A673 (cell line): Measurements from ENCODE around the gene ST6GAL2. TPM values are rescaled to one million over a fixed set of nuclear protein-coding genes. Genes with fewer than 3 reads are reported as not detected.
A peak's percentile ranks its signal among the peaks of the same experiment; 100 is the strongest.

ENCODE experiments used
- Bru-seq: library from RNA; stranded (reverse); fragments of 400-500 nt; gene quantifications from one replicate; lab custom pipeline; 2021; lab: Mats Ljungman, UMichigan
- BruChase-seq, 2 experiments: library from RNA; stranded (reverse); fragments of 400-500 nt; gene quantifications; one replicate each; lab custom pipeline; 2021; lab: Mats Ljungman, UMichigan
- BruUV-seq: library from RNA; stranded (reverse); fragments of 400-500 nt; replicated peaks from 2 replicates; lab custom pipeline; 2021; lab: Mats Ljungman, UMichigan
- CTCF ChIA-PET: fragments of 300-600 bp; sonication (Branson Sonifier 250); formaldehyde crosslinking; loops from one replicate; lab custom pipeline; 2022; ENCODE audit warnings: antibody characterized with exemption; lab: Charles Lee
- POLR2A ChIA-PET: fragments of 300-600 bp; sonication (Branson Sonifier 250); formaldehyde crosslinking; loops from one replicate; lab custom pipeline; 2022; ENCODE audit warnings: antibody characterized with exemption; ENCODE audit not compliant: low non-redundant PET; lab: Charles Lee
- DNase-seq: peaks from one replicate; pipeline ENCODE4 v3.0.0-alpha.2; 2015; ENCODE audit warnings: low spot score
- H3K27ac ChIP-seq: fragments of 200-600 bp; sonication (generic); 2 replicates; pipeline ENCODE4 v1.5.1; 2016; ENCODE audit warnings: mixed run types, low read depth, mild to moderate bottlenecking, mixed read lengths, antibody characterized with exemption, low read length; ENCODE audit not compliant: poor library complexity, severe bottlenecking
- H3K27me3 ChIP-seq: fragments of 200-600 bp; sonication (generic); replicated peaks from 2 replicates; pipeline ENCODE4 v1.6.1; 2017; ENCODE audit warnings: mixed run types, low read depth, mild to moderate bottlenecking, mixed read lengths, antibody characterized with exemption, low read length; ENCODE audit not compliant: insufficient read depth, poor library complexity
- H3K36me3 ChIP-seq: fragments of 200-600 bp; sonication (generic); 2 replicates; pipeline ENCODE4 v1.6.1; 2016; ENCODE audit warnings: mixed run types, mild to moderate bottlenecking, mixed read lengths, antibody characterized with exemption, low read length; ENCODE audit not compliant: insufficient read depth, poor library complexity, severe bottlenecking
- H3K4me1 ChIP-seq: fragments of 200-600 bp; sonication (generic); 2 replicates; pipeline ENCODE4 v1.6.1; 2017; ENCODE audit warnings: mixed run types, mild to moderate bottlenecking, mixed read lengths, antibody characterized with exemption, low read length; ENCODE audit not compliant: insufficient read depth, poor library complexity, severe bottlenecking
- H3K4me3 ChIP-seq: fragments of 200-600 bp; sonication (generic); 2 replicates; pipeline ENCODE4 v1.5.1; 2016; ENCODE audit warnings: low read depth, mixed run types, mild to moderate bottlenecking, mixed read lengths, low read length; ENCODE audit not compliant: poor library complexity, severe bottlenecking
- H3K9me3 ChIP-seq: fragments of 200-600 bp; sonication (generic); 2 replicates; pipeline ENCODE4 v1.6.1; 2016; ENCODE audit warnings: mixed run types, low read depth, mild to moderate bottlenecking, mixed read lengths, antibody characterized with exemption, low read length; ENCODE audit not compliant: poor library complexity, severe bottlenecking
- CTCF ChIP-seq: fragments of 300-800, 200-600 bp; sonication (generic); conservative IDR thresholded peaks from 2 replicates; pipeline ENCODE4 v1.5.1; 2017; ENCODE audit warnings: low read depth, mild to moderate bottlenecking, antibody characterized with exemption, low read length, moderate library complexity, mixed read lengths
- EZH2 ChIP-seq: fragments of 200-600 bp; sonication (generic); IDR thresholded peaks from 2 replicates; pipeline ENCODE4 v1.6.1; 2017; ENCODE audit warnings: borderline replicate concordance, low read depth, mild to moderate bottlenecking, mixed read lengths, antibody characterized with exemption, low read length; ENCODE audit not compliant: poor library complexity, severe bottlenecking
- intact Hi-C: fragments of 100-400 bp; cut with micrococcal nuclease; formaldehyde crosslinking; loops from one replicate; pipeline ENCODE4 v1.10.0; 2022; ENCODE audit not compliant: unreplicated experiment
- long read RNA-seq: library from polyadenylated mRNA; stranded (forward); transcript quantifications from one replicate; pipeline ENCODE4 v2.0.0, GENCODE V29; 2022
- total RNA-seq: library from RNA; stranded (reverse); gene quantifications from 2 replicates; pipeline ENCODE4 v1.2.3, GENCODE V29; 2021

The ST6GAL2 gene
- total RNA-seq (0.56 and 0.66 TPM in 2 replicates), Bru-seq, nascent RNA (percentile 26 among the genes with signal in this experiment), BruChase-seq, experiment 1, labeled RNA remaining after a 2-hour chase (percentile 28 among the genes with signal in this experiment), BruChase-seq, experiment 2, labeled RNA remaining after a 6-hour chase (percentile 23 among the genes with signal in this experiment)
- long read RNA-seq, partial matches to known transcripts = 0 of 1 reads
- long read RNA-seq, other reads (novel, unspliced or antisense) = 1 of 1 reads

GRCh38 chr2:106885971-106886915 is at the start of gene ST6GAL2:
ST6GAL2 (minus strand) TSS chr2:106886167; CDS start chr2:106843977, 42,190 bp downstream.
- H3K9me3 ChIP-seq = no peaks in the 10 kb centered on the region
- no peaks in the 10 kb centered on the region for H3K36me3 ChIP-seq
- ChIA-PET POLR2A (no interaction called here), CTCF (no interaction called here)
- TF ChIP-seq EZH2 = no peak
- no peak for TF ChIP-seq CTCF
- peak within 1 kb of the TSS; percentile 27 for H3K4me3 ChIP-seq
- intact Hi-C loops = no loop called here
- no peaks in the 10 kb centered on the region for H3K4me1 ChIP-seq
- no peak within 1 kb of the TSS for H3K27ac ChIP-seq
- peak; percentile 10 for DNase-seq
- H3K27me3 ChIP-seq = peaks cover 36% of the 10 kb centered on the region
- BruUV-seq = no TSS peak

GRCh38 chr2:106932644-106933043 is 46.7 kb upstream of the ST6GAL2 start:
- Histone ChIP-seq H3K4me3 (no peak overlapping the region), H3K9me3 (peaks cover 20% of the 10 kb centered on the region), H3K27ac (no peak overlapping the region), H3K27me3 (no peaks in the 10 kb centered on the region), H3K36me3 (no peaks in the 10 kb centered on the region), H3K4me1 (no peaks in the 10 kb centered on the region)
- CTCF ChIA-PET = no interaction called here
- no peak for DNase-seq
- TF ChIP-seq CTCF (no peak), EZH2 (no peak)
- POLR2A ChIA-PET = no interaction called here
- intact Hi-C loops = no loop called here
- no TSS peak for BruUV-seq

- H3K27me3 ChIP-seq = no peaks in the 10 kb centered on the region
- BruUV-seq = no TSS peak
- no peak for TF ChIP-seq CTCF
- no peak for TF ChIP-seq EZH2
- peaks cover 24% of the 10 kb centered on the region for H3K9me3 ChIP-seq
- ChIA-PET POLR2A (no interaction called here), CTCF (no interaction called here)
- intact Hi-C loops = no loop called here
- no peaks in the 10 kb centered on the region for H3K4me1 ChIP-seq
- H3K36me3 ChIP-seq = no peaks in the 10 kb centered on the region
- no peak overlapping the region for H3K27ac ChIP-seq
- H3K4me3 ChIP-seq = no peak overlapping the region
- DNase-seq = no peak
These were observed 45.9 kb upstream of the ST6GAL2 start for GRCh38 chr2:106931717-106932335.
